Kidney tubule cell (primary cell): ENCODE data around the gene GLIS2.
A peak's percentile ranks its signal among the peaks of the same experiment; 100 is the strongest.
"Not testable (repeated sequence)": the region's sequence is repeated elsewhere in the genome, so short reads cannot be mapped to it uniquely, and the experiment has no call there.

Source experiments
- DNase-seq: peaks from one replicate; pipeline ENCODE4 v3.0.0-alpha.2; 2018; ENCODE audit warnings: low spot score

Gene GLIS2

DNA sequence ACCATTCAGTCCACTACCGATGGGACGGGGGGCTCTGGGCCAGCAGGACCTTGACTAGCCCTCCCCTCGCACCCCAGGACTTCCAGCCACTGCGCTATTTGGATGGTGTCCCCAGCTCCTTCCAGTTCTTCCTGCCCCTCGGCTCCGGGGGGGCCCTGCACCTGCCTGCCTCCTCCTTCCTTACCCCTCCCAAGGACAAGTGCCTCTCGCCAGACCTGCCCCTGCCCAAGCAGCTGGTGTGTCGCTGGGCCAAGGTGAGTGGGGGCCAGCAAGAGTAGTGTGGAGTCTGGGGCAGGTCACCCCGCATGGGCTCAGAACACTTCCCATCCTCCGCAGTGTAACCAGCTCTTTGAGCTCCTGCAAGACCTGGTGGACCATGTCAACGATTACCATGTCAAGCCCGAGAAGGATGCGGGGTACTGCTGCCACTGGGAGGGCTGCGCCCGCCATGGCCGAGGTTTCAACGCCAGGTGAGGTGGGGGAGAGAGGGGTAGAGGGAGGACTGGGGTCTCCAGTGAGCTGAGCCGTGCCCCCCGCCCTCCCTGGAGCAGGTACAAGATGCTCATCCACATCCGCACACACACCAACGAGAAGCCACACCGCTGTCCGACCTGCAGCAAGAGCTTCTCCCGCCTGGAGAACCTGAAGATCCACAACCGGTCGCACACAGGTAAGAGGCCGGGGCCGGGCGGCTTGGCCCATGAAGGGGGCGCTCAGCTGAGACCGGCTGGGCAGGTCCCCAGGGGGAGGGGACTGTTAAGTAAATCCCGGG is 19.0 kb downstream of the GLIS2 start:
- DNase-seq: no peak

DNA sequence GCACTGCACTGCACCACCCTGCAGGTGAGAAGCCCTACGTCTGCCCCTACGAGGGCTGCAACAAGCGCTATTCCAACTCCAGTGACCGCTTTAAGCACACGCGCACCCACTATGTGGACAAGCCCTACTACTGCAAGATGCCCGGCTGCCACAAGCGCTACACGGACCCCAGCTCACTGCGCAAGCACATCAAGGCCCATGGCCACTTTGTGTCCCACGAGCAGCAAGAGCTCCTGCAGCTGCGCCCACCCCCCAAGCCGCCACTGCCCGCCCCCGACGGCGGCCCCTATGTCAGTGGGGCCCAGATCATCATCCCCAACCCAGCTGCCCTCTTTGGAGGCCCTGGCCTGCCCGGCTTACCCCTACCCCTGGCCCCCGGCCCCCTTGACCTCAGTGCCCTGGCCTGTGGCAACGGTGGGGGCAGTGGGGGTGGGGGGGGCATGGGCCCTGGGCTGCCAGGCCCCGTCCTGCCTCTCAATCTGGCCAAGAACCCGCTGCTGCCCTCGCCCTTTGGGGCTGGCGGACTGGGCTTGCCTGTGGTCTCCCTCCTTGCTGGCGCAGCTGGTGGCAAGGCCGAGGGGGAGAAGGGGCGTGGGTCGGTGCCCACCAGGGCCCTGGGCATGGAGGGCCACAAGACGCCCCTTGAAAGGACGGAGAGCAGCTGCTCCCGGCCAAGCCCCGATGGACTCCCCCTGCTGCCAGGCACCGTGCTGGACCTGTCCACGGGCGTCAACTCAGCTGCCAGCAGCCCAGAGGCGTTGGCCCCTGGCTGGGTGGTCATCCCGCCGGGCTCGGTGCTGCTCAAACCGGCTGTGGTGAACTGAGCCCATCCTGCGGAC is 21.1 kb downstream of the GLIS2 start:
- DNase-seq: no peak

DNA sequence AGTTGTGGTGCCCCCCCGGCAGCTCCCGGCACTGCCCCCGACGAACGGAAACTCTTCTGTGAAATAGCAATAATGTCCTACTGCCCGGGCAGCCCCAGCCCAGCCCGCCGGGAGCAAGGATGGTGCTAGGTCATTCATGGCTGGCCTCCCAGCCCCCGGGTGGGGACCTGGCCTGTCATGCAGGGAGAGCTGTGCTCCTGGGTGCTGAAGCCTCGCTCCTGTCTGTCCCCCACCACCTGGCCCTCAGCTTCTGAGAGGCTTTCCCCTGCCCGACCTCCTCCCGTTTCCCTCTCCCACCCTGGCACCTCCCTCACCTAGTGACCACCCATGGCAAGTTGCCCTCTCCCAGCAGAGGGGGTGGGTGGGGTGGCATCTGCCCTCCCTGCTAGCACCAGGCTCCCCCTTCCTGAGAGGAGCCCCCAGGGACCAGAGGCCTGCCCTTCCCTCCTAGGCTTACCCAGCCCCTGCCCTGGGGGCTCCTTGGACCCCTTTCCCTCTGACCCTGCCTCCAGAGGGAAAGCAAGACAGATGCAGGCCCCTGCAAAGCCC is 21.7 kb downstream of the GLIS2 start:
- no peak for DNase-seq

DNA sequence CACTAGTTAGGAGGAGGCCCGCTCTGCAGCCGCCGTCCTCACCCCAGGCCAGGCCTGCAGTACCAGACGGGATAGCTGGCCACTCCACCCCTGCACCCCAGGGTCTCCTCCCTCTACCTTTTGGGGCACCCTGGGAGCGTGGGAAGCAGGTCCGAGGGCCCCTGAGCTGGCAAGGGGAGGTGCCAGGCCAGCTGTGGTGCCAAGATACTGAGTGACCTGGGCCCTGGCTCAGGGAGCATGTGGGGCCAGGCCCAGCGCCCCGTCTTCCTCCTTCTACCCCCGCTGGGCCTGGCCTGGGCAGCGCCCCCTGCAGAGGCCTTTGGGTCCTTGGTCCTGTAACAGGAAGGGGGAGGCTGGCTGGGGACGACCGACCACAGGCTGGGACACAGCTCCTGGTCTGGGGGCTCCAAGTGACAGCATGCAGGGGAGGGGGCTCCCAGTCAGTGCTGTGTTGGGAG is 22.3 kb downstream of the GLIS2 start:
- DNase-seq: no peak

DNA sequence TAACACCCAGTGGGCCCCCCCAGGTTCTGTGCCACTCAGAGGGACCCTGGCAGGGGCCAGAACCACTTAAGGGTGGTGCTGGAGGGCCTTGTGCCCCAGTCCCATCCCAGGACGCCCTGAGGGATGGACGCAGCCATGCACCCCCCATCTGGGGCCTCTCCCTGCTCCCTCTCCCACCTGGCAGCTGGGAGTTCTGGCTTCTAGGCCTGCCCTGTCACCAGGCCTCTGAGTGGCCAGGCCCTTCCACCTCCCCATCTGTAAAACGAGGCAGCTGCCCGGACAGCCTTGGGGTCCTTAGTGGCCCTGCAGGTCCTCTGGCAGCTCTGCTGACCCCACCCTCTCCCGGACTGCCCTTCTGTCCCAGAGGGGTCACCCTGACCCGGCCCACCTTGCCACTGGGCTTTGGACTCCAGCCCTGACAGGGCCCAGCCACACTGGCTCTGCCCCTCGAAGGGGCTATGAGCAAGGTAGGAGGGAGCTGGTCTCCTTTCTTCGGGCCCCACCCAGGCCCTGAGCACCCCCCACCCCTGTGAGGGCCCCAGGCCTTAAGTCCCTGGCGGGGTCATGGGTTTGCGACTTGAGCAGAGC is 22.9 kb downstream of the GLIS2 start:
- DNase-seq: no peak

DNA sequence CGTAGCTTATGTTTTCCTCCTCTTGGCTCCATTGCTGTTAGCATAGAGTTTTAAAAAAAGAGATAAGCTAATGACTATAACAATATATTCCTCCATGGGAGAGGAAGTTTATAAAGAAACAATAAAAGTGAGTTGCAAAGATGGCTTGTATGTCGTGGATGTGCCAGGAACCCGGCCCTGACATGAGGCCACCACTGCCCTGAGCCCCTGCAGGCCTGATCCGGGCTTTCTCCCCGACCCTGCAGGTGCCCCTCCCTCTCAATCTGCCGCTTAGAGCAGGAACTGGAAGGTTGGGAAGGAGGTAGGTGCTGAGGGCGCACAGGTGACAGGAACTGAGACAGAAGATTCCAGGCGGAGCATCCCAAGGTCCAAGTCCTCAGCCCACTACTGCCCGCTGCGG is 23.6 kb downstream of the GLIS2 start:
- DNase-seq: no peak

DNA sequence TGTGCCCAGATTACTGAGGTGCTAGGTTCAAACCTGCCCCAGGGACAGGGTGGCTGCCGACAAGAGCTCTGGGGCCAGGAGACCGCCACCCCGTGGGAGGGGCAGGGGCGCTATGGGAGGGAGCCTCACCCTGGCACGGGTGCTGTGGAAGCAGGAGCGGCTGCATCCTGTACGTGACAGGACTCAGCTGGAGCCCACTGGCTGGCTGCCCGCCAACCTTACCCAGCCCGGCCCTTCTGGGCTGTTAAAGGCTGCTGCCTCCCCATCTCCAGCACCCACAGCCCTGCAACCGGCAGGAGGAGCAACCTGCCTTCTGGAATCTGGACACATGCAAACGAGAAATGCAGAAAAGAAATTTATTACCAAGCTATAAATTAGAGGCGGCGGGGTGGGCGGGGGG is 24.0 kb downstream of the GLIS2 start:
- peak; percentile 39 for DNase-seq

DNA sequence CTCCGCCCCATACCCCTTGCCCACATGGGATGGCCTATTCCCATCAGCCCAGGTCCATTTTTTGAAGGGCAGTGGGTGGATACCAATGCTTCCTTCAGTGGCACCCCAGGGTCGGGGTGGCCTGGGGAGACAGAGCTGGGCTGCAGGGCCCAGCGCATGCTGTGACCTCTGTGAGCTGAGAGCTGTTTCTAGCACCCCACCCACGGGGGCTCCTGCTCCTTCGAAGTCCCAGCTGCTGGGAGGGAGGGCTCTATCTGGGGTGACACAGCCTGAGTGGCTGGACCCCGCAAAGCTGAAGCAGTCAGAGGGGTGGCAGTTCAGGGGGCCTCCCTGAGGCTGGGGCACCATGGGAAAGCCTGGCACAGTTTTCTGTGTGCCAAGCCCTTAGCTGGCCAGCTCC is 24.6 kb downstream of the GLIS2 start:
- no peak for DNase-seq

DNA sequence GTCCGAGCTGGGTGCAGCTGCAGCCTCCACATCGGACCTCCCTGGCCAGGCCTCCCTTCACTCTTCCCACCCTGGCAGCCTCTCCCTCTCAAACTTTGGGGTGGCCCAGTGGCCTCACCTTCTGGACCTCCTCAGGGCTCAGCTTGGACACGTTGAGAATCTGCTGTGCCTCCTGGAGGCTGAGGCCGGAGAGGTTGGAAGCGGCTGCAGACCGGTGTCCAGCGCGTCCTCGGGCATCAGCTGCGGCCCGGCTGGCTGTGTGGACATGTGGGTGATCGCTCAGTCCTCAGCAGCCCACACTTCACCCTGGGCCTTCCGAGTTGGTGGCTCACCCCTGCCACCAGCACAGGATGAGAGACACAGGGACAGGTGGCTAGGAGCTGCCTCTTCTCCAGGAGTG is 25.4 kb downstream of the GLIS2 start:
- DNase-seq: no peak

DNA sequence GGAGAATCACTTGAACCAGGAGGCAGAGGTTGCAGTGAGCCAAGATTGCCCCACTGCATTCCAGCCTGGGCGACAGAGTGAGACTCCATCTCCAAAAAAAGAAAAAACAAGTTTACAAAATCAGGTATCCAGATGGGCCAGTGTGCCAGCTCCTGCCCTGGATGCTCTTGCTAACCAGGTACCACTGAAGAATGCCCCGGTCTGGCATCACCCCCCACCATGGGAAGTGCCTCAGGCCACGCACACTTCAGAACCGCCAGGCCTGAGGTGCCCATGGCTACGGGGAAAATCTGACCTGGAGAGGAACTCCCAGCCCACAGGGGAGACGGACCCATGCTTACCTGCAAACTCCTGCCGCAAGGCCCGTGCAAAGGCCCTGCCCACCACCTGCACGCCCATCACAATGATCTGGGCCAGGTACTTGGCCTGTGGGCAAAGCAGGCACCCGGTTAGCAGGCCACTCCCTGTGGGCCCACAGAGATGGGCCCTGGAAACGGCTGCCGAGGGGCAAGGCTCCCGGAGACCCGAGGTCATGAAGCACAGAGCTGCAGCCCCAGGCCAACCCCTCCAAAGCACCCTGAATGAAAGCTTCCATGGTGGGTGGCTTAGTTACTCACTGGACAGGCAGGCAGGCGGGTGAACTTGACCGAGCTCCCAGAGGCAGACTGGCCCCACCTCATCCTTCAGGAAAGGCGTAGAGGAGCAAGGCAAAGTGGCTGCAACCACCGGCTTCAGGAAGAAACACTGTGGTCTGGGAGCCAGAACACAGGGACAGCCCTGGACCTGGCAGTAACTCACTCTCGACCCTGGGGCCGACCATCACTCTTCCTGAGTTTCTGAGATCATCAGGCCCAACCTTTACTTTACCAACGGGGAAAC is 27.2 kb downstream of the GLIS2 start:
- DNase-seq: no peak

DNA sequence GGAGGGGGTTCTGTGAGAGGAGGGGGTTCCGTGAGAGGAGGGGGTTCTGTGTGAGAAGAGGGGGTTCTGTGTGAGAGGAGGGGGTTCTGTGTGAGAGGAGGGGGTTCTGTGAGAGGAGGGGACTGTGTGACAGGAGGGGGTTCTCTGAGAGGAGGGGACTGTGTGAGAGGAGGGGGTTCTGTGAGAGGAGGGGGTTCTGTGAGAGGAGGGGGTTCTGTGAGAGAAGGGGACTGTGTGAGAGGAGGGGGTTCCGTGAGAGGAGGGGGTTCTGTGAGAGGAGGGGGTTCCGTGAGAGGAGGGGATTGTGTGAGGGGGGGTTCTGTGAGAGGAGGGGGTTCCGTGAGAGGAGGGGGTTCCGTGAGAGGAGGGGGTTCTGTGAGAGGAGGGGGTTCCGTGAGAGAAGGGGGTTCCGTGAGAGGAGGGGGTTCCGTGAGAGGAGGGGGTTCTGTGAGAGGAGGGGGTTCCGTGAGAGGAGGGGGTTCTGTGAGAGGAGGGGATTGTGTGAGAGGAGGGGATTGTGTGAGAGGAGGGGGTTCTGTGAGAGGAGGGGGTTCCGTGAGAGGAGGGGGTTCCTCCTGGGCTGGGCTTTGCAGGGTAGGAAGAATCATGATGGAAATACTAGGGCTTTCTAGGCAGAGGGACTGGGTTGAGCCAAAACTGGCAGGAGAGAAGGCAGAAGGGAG is 28.6 kb downstream of the GLIS2 start:
- DNase-seq: not testable (repeated sequence)

DNA sequence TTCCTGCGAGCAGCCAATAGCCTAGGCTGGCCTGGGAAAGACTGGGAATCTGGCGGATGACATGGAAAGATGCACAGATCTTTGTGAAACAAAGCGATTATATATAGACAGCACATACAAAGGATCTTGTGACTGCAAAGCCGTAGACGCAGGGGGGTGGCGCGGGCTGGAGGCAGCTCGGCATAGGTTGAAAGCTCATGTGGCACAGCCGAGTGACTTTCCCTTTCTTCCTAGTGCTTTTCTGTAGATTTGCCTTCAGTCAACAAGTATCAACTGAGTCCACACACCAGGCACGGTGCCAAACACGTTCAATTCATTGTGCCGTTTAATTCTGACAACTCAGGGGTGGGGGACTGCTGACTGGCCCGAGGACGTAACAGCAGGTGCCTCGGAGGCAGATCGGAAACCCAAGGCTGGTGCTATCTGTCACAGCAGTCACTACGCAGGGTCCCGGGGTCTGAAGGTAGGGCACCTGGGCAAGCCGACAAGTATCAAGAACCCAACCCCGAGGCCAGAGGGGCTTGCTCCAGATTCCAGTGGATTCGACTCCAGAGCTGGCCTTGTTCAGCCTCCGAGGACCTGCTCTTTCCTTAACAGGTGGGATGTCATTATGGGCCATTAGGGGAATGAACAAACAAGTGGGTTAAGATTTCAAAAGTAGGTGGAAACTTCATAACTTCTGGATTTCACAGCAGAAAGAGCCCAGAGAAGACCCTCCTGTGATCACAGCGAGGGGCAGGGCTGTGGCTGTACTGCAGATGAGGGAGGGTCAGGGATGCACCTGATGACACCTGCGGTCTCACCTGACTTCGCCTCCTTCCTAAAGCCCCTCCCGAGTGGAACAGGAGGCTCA is 29.3 kb downstream of the GLIS2 start:
- DNase-seq: no peak

DNA sequence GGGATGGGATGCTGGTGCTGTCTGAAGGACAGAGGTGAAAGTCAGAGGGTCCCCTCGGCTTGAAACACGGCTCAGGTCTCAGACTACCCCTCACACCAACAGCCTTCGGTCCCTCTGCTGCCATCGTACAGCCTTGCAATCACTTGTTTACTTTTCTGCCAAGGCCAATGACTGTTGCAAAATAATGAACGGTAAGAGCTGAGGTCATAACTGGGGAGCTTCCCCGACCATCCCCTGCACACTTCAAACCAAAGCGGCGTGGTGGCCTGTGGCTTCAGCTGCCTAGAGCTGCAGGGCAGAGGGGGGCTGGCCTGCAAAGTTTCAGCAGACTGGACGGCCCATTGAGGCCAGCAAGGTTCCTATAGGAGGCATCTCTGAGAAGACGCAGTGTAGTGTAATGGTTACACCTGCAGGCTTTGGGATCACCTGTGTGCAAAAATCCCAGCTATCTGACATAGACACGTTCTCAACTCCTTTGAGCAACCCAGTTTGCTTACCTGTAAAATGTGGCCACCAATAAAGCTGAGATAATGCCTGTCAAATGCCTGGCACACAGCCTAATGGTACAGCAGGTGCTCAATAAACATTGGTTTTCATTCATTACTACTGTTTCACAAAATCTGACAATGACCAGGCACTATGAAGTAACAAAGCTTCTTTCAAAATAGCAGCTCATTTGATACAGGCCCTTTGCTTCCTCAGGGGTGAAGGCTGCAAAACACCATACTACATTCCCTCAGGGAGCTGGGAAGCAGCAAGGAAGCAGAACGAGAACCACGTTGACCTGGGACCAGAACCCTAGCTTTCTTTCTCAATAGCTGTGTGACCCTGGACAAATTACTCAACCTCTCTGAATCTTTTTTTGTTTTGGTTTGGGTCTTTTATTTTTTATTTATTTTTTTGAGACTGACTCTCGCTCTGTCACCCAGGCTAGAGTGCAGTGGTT is 30.2 kb downstream of the GLIS2 start:
- DNase-seq: no peak

DNA sequence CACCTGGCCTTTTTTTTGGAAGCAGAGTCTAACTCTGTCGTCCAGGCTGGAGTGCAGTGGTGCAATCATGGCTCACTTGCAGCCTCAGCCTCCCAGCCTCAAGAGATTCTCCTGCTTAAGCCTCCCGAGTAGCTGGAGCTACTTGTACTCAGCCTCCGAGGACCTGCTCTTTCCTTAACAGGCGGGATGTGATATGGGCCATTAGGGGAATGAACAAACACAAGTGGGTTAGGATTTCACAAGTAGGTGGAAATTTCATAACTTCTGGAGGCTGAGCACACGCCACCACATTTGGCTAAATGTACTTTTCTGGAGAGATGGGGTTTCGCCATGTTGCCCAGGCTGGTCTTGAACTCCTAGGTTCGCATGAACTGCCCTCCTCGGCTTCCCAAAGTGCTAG is 31.1 kb downstream of the GLIS2 start:
- no peak for DNase-seq

DNA sequence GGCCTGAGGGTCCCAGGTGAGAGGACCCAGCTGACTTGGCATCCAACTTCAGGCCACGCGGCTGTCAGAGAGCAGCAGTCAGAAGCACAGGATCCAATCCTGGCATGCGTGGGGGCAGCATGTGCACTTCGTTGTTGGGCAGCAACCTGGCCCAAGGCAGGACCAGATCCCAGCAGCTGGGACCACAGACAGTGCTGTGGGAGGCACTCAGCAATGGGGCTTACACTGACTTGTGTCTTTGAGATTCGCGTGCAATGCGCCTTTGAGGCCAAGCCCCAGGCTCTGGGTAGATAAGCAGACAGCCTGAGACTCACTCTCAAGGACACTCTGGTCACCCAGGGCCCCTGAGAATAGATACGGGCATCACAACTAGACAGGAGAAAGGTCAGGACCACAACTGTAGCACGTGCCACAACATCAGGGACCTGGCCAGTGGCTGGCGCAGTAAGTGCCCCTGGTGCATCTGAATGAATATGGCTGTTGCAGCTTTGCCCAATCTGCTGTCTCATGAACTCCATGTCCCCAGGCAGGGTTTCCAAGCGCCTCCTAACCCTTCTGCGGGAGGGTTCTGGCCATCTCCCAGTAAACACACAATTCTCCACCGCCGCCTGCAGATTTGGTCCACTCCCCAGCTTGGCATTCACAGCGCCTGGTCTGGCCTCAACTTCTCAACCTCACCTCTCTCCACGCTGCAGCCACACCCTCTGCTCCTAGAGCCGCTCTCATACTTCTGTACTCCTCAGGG is 32.1 kb downstream of the GLIS2 start:
- DNase-seq: no peak

DNA sequence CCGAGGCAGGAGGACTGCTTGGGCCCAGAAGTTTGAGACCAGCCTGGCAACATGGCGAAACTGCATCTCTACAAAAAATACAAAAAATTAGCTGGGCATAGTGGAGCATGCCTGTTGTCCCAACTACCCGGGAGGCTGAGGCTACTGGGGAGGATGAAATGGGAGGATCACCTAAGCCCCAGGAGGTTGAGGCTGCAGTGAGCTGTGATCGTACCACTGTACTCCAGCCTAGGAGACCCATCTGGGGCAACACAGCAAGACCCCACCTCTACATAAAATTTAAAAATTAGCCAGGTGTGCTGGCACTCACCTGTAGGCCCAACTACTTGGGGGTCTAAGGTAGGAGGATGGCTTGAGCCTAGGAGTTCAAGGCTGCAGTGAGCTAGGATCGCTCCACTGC is 33.5 kb downstream of the GLIS2 start:
- DNase-seq: no peak

DNA sequence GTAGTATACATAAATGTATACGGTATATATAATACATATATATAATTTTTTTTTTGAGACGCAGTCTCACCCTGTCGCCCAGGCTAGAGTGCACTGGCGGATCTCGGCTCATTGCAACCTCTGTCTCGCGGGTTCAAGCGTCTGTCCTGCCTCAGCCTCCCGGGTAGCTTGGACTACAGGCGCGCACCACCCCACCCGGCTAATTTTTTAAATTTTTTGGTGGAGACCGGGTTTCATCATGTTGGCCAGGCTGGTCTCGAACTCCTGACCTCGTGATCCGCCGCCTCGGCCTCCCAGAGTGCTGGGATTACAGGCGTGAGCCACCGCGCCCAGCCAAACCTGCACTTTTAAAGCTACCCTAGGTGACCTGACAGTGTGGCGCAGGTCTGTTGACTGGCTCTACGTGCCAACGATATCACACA is 34.5 kb downstream of the GLIS2 start:
- no peak for DNase-seq
